ENCODE results near the gene CNTNAP2.

CNTNAP2 gene

DNA sequence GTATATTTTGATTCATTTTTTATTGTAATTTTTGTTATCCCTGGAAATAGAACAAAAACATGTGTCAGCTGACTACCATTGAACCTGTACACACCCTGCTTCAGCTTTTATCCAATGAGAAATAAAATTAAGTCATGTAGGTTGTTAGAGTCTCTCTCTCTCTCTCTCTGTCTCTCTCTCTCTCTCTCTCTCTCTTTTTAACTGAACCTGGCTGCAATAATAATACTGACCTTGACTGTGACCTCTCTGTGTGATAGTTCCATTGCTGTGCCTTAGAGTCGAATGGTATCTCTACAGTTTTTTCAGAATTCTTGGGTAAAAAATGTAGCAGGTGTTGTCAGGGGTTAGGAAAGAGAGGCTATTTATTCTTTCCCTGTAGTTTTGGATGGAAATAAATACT, 637.8 kb downstream of the CNTNAP2 start:
- in situ Hi-C loops (cut with HindIII; ENCODE audit: low sequenced_read_pairs): no loop called here
- no peak for DNase-seq (ENCODE audit: low read depth, low spot score)
- no peak overlapping the region for H3K4me3 ChIP-seq (ENCODE audit: low read depth, low read length)
- TF ChIP-seq, protein P1, sequence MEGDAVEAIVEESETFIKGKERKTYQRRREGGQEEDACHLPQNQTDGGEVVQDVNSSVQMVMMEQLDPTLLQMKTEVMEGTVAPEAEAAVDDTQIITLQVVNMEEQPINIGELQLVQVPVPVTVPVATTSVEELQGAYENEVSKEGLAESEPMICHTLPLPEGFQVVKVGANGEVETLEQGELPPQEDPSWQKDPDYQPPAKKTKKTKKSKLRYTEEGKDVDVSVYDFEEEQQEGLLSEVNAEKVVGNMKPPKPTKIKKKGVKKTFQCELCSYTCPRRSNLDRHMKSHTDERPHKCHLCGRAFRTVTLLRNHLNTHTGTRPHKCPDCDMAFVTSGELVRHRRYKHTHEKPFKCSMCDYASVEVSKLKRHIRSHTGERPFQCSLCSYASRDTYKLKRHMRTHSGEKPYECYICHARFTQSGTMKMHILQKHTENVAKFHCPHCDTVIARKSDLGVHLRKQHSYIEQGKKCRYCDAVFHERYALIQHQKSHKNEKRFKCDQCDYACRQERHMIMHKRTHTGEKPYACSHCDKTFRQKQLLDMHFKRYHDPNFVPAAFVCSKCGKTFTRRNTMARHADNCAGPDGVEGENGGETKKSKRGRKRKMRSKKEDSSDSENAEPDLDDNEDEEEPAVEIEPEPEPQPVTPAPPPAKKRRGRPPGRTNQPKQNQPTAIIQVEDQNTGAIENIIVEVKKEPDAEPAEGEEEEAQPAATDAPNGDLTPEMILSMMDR (IDR thresholded peaks at IDR 0.05; ENCODE audit: low read depth, low read length): no peak

GRCh38 chr7:146755585-146755984, 639.0 kb downstream of the CNTNAP2 start:
- TF ChIP-seq, protein P1 (IDR thresholded peaks at IDR 0.05; ENCODE audit: low read depth, low read length): no peak
- DNase-seq (ENCODE audit: low read depth, low spot score): no peak
- in situ Hi-C loops (cut with HindIII; ENCODE audit: low sequenced_read_pairs): no loop called here
- no peak overlapping the region for H3K4me3 ChIP-seq (ENCODE audit: low read depth, low read length)

GRCh38 chr7:146764458-146764857, 647.9 kb downstream of the CNTNAP2 start:
- TF ChIP-seq, protein P1 (IDR thresholded peaks at IDR 0.05; ENCODE audit: low read depth, low read length): no peak

GRCh38 chr7:146768957-146769356, 652.4 kb downstream of the CNTNAP2 start:
- no peak overlapping the region for H3K4me3 ChIP-seq (ENCODE audit: low read depth, low read length)
- in situ Hi-C loops (cut with HindIII; ENCODE audit: low sequenced_read_pairs): no loop called here
- DNase-seq (ENCODE audit: low read depth, low spot score): no peak
- TF ChIP-seq, protein P1 (IDR thresholded peaks at IDR 0.05; ENCODE audit: low read depth, low read length): no peak

More at GRCh38 chr7:146764458-146764857, 647.9 kb downstream of the CNTNAP2 start:
- DNase-seq (ENCODE audit: low read depth, low spot score): no peak
- no peak overlapping the region for H3K4me3 ChIP-seq (ENCODE audit: low read depth, low read length)
- in situ Hi-C loops (cut with HindIII; ENCODE audit: low sequenced_read_pairs): no loop called here

- in situ Hi-C loops (cut with HindIII; ENCODE audit: low sequenced_read_pairs): no loop called here
- H3K4me3 ChIP-seq (ENCODE audit: low read depth, low read length): no peak overlapping the region
- TF ChIP-seq, protein P1 (IDR thresholded peaks at IDR 0.05; ENCODE audit: low read depth, low read length): no peak
- no peak for DNase-seq (ENCODE audit: low read depth, low spot score)
Measured at GRCh38 chr7:146772601-146773000, 656.0 kb downstream of the CNTNAP2 start.

DNA sequence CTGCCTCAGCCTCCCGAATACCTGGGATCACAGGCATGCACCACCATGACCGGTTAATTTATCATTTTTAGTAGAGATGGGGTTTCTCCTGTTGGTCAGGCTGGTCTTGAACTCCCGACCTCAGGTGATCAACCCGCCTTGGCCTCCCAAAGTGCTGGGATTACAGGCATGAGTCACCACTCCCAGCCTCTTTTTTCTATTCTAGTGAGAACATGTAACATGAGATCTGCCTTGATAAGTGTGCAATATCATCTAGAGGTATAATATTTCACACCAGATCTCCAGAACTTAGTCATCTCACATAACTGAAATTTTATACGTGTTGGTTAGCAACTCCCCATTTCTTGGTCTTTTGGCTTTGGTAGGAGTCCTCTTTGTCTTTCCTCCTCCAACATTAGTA, 656.9 kb downstream of the CNTNAP2 start:
- H3K4me3 ChIP-seq (ENCODE audit: low read depth, low read length): no peak overlapping the region
- in situ Hi-C loops (cut with HindIII; ENCODE audit: low sequenced_read_pairs): no loop called here
- peak; percentile 2 for DNase-seq (ENCODE audit: low read depth, low spot score)
- TF ChIP-seq, protein P1 (IDR thresholded peaks at IDR 0.05; ENCODE audit: low read depth, low read length): no peak

Data from astrocyte of the spinal cord (primary cell).